ENCODE data around the gene HSD17B7.
"Not testable (repeated sequence)": the region's sequence is repeated elsewhere in the genome, so short reads cannot be mapped to it uniquely, and the experiment has no call there.

The HSD17B7 gene

GRCh38 chr1:162790303-162790984 is at the start of gene HSD17B7:
Gene HSD17B7, plus strand, starts transcription at chr1:162790702. Its CDS starts 99 bp downstream, at chr1:162790801.
- DNase-seq = peak; percentile 75

- DNase-seq = no peak
These were observed 49.7 kb upstream of the HSD17B7 start for GRCh38 chr1:162740755-162741154.

- no peak for DNase-seq
These were observed 48.9 kb upstream of the HSD17B7 start for GRCh38 chr1:162741574-162741973.

- DNase-seq = not testable (repeated sequence)
These were observed 44.1 kb upstream of the HSD17B7 start for GRCh38 chr1:162746264-162746942.

GRCh38 chr1:162753001-162753658 is 37.4 kb upstream of the HSD17B7 start:
- DNase-seq = no peak

- no peak for DNase-seq
These were observed 36.4 kb upstream of the HSD17B7 start for GRCh38 chr1:162753998-162754585.

GRCh38 chr1:162755306-162755705 is 35.2 kb upstream of the HSD17B7 start:
- DNase-seq = no peak

- DNase-seq = no peak
These were observed 34.0 kb upstream of the HSD17B7 start for GRCh38 chr1:162756523-162756922.

- no peak for DNase-seq
These were observed 33.0 kb upstream of the HSD17B7 start for GRCh38 chr1:162757476-162757875.

GRCh38 chr1:162765788-162766187 is 24.7 kb upstream of the HSD17B7 start:
- no peak for DNase-seq

GRCh38 chr1:162772571-162773154 is 17.8 kb upstream of the HSD17B7 start:
- DNase-seq = no peak

GRCh38 chr1:162774007-162774406 is 16.5 kb upstream of the HSD17B7 start:
- DNase-seq = no peak

- DNase-seq = no peak
These were observed 11.5 kb upstream of the HSD17B7 start for GRCh38 chr1:162779043-162779442.

- DNase-seq = no peak
These were observed 7.8 kb upstream of the HSD17B7 start for GRCh38 chr1:162782671-162783070.

- not testable (repeated sequence) for DNase-seq
These were observed 5.6 kb upstream of the HSD17B7 start for GRCh38 chr1:162784926-162785325.

- DNase-seq = not testable (repeated sequence)
These were observed 1.7 kb upstream of the HSD17B7 start for GRCh38 chr1:162788783-162789182.

- DNase-seq = peak; percentile 58
These were observed 469 bp downstream of the HSD17B7 start for GRCh38 chr1:162790985-162791357.

- not testable (repeated sequence) for DNase-seq
These were observed 3.8 kb downstream of the HSD17B7 start for GRCh38 chr1:162794284-162794683.

- not testable (repeated sequence) for DNase-seq
These were observed 6.2 kb downstream of the HSD17B7 start for GRCh38 chr1:162796617-162797279.

GRCh38 chr1:162799995-162800830 is 9.7 kb downstream of the HSD17B7 start:
- peak; percentile 31 for DNase-seq

- not testable (repeated sequence) for DNase-seq
These were observed 17.0 kb downstream of the HSD17B7 start for GRCh38 chr1:162807503-162807902.

GRCh38 chr1:162812357-162812756 is 21.9 kb downstream of the HSD17B7 start:
- not testable (repeated sequence) for DNase-seq
